Stimulated activated CD4-positive, alpha-beta T cell treated with anti-CD3 and anti-CD28 coated beads, Interleukin-4, amount 100 ng/mL, for 4 hours (primary cell): Measurements from ENCODE around the gene TTLL9.
"Not testable (repeated sequence)": the region's sequence is repeated elsewhere in the genome, so short reads cannot be mapped to it uniquely, and the experiment has no call there.

Experiments used
- DNase-seq, 2 experiments: peaks; one replicate each; pipeline ENCODE4 v3.0.0-alpha.2; 2020

Gene TTLL9, protein sequence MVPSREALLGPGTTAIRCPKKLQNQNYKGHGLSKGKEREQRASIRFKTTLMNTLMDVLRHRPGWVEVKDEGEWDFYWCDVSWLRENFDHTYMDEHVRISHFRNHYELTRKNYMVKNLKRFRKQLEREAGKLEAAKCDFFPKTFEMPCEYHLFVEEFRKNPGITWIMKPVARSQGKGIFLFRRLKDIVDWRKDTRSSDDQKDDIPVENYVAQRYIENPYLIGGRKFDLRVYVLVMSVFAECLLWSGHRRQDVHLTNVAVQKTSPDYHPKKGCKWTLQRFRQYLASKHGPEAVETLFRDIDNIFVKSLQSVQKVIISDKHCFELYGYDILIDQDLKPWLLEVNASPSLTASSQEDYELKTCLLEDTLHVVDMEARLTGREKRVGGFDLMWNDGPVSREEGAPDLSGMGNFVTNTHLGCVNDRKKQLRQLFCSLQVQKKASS

DNA sequence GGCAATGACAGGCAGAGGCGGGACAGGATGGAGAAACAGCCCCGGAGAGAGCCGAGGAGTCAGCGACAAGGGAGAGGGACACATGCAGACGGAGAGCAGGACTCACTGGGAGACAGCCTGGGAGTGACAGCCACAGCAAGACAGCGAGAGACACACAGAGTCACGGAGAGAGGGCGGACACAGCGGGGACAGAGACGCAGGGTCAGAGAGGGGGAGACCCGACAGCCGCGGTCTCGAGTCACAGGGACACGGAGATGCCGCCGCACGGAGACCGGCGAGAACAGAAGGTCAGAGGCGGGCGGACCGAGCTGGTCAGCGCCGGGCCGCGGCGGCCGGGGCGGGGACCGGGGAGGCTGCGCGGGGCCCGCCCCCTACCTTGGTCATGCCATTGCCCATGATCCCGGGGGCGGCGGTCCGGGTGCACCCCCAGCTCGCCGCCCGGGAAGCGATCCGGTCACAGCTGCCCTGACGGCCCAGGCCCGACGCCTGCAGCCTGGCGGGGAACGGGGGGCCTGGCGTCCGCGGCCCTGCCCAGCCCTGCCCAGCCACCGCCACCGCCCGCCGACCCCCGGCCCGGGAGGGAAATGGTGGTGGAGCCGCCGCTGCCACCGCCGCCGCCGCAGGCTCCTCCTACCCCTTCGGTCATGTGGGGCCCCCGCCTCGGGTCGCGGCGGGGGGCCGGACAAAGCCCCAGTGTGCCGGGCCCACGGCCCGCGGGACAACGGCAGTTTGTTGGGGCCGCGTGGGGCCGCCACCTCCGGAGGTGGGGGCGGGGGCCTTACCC lies at the start of gene TTLL9, which contains the start of gene DUSP15:
TTLL9 (plus strand) TSS at position 693 of the 784 bp plus-strand sequence. CDS start 493 bp downstream, outside the sequence.
DUSP15 (minus strand) TSS at position 586 of the 784 bp plus-strand sequence; CDS start at position 396, 190 bp downstream.
- DNase-seq, result no peak

DNA sequence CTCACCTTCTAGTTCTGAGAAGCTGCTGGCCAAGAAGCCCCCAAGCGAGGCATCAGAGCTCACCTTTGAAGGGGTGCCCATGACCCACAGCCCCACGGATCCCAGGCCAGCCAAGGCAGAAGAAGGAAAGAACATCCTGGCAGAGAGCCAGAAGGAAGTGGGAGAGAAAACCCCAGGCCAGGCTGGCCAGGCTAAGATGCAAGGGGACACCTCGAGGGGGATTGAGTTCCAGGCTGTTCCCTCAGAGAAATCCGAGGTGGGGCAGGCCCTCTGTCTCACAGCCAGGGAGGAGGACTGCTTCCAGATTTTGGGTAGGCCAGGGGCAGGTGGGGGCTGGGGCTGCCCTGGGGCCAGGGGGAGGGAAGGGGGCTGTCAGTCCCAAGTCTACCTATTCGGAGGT lies 49.0 kb upstream of the TTLL9 start:
- no peak for DNase-seq

- DNase-seq, result peak; percentile 56 to 77
Observed at GRCh38 chr20:31822421-31823330, 47.8 kb upstream of the TTLL9 start.

DNA sequence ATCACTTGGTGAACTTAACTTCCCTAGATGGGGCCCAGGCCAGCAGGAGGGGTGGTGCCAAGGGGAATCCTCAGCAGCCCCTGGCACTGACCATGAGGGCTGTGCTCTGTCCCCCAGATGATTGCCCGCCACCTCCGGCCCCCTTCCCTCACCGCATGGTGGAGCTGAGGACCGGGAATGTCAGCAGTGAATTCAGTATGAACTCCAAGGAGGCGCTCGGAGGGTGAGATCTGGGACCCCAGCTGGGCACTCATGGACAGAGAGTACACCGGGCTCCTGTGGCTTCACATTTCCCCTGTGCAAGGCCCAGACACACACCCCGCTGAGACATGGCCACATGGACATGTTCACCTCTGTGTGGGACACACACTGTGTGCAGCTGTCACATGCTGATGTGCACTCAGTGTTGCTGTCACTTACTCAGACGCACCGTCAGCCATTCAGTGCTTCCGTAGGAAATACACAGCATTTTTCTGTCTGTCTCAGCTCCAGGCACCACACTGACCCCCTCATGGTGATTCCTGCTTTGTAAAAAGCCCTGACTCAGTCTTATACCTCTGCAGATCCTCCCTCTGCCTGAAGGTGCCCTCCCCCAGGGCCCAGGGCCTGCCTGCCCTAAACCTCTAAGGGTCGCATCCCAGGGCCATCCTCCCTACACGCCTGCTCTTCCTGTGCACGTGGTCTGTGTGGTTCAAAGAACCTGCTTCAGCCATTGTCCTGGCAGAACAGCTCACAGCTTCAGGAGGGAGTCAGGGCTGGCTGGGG lies 46.9 kb upstream of the TTLL9 start:
- DNase-seq, result no peak

DNA sequence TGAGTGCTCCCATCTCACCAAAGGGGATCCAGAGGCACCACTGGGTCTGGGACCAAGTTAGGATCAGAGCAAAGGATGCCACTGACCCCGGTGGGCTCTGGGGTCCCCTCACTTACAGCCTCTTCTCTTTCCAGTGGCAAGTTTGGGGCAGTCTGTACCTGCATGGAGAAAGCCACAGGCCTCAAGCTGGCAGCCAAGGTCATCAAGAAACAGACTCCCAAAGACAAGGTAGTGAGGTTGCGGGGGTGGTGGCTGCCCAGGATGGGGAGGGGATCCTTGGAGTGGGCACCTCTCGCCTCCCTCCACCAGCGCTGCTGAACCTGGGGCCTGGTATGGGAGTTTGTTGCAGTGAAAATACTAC lies 46.3 kb upstream of the TTLL9 start:
- DNase-seq, result no peak

DNA sequence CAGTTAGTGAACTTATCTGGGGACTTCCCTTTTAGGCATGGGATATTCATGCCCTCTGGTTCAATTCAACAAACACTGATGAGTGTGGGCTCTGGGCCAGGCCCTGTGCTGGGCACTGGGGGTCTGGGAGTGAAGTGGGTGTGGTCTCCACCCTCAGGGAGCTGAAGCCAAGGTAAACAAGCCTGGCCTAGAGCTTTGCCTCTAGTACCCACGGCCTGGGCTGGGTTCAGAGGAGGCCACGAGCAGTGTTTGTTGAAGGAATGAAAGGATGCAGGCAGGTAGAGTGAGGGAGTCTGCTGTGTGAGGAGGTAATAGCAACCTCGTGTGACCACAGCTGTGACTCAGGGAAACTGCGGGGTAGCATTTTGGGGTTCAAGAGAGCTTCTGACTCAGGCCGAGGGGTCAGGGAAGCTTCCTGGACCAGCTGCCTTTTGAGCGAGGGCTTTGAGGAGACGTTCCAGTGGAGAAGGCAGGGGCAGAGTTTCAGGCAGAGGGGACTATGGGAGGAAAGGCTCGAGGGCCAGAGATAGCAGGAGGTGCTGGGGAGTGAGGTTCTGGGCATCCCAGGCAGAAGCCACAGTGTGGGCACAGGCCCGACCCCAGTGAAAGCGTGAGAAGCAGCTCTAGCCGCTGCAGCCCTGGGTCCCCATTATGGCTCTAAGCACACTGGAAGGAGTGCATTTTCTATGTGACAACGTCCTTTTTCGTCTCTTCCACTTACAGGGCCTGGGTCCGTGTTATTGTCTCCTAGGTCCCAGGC lies 45.7 kb upstream of the TTLL9 start:
- no peak for DNase-seq

DNA sequence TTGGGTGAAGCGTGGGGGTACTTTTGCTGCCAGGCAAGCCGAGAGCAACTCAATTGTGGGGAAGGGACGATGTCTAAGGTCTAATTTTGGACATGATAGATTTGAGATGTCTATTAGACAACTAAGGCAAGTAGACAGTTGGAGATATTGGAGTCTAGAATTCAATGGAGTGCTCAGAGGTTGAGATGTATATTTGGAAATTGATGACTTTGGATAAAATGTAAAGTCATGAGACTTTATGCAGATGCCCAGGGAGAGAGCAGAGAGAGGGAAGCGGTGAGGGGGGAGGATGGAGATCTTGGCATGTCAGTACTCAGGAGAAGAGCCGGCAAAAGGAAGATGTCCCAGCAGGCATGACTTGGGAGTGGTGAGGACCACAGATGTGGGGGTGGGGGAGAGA lies 44.4 kb upstream of the TTLL9 start:
- DNase-seq, result no peak

GRCh38 chr20:31827059-31827458 lies 43.4 kb upstream of the TTLL9 start:
- no peak for DNase-seq

DNA sequence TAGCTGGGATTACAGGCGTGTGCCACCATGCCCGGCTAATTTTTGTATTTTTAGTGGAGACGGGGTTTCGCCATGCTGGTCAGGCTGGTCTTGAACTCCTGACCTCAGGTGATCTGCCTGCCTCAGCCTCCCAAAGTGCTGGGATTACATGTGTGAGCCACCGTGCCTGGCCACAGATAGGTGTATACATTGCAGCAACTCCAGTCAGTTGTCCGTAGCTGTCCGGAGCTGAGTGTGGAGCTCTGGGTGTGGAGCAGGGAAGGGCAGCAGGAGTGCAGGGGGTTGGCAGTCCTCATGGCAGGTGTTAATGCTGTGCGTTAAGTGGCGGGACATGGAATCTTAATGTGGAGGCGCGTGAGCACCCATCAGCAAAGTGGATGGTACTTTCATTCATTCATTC lies 42.4 kb upstream of the TTLL9 start:
- DNase-seq, result not testable (repeated sequence)

DNA sequence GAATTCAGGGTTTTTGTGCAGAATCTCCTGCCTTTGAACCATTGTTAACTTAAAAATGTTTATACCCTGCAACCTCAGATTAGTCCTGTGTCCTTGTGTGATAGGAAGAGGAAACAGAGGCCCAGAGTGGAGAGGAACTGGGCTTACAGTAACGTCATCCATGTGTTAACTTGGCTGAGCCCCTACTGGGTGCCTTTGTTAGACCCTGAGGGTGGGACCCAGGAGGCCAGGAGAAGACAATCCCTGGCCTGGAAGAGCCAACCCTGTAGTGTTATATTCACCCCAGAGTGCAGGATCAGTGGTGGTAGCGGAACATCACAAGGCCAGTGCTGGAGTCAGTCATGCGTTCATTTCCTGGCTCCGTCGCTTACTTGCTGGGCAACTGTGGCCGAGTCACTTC lies 40.7 kb upstream of the TTLL9 start:
- no peak for DNase-seq

- DNase-seq, result no peak
Observed at GRCh38 chr20:31830406-31830981, 39.9 kb upstream of the TTLL9 start.

DNA sequence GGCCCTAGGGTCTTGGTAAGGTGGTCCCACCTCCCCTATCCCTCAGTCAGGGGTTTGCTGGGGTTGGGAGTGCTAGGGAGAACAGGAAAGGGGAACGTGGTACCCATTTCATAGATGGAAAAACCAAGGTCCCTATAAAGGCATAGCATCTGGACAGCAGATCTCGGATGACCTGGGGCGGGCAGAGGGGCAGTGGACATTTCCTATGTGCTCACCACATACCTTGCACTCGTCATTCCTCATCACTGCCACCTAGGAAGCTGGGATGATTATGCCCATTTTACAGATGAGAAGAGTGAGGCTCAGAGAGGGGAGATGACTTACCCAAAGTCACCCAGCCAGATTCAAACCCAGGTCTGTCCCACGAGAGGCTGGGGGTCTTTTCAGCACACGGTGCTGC lies 39.2 kb upstream of the TTLL9 start:
- no peak for DNase-seq

- no peak for DNase-seq
Observed at GRCh38 chr20:31831771-31832306, 38.6 kb upstream of the TTLL9 start.

- peak; percentile 29 to 59 for DNase-seq
Observed at GRCh38 chr20:31833130-31833930, 37.1 kb upstream of the TTLL9 start.

DNA sequence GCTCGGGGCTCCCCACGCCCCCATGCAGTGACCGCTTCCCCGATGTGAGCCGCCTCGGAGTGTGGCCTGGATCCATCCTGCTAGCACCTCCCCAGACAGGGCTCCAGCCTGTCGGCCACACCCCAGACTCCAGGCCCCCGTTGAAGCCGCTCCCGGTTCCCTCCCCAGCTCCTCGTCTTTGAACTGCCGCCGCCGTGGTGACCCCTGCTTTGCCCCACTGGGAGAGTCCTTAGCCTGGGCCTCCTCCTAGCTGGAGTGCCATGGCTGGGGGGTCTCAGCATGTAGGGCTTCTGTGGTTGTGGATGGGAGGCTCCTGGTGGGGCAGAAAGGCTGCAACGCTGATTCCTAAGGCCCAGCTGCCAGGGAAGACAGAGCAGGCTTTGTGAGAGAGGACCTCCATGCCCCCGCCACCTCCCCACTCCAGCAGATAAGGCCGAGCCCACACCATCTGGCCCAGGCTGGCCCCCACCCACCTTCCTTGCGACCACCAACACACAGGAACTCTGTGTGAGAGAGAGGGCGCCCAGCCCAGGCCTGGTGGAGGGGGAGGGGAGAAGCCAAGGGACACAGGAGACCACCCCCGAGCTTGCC lies 36.4 kb upstream of the TTLL9 start:
- DNase-seq, result no peak

- no peak for DNase-seq
Observed at GRCh38 chr20:31835554-31835953, 34.9 kb upstream of the TTLL9 start.

DNA sequence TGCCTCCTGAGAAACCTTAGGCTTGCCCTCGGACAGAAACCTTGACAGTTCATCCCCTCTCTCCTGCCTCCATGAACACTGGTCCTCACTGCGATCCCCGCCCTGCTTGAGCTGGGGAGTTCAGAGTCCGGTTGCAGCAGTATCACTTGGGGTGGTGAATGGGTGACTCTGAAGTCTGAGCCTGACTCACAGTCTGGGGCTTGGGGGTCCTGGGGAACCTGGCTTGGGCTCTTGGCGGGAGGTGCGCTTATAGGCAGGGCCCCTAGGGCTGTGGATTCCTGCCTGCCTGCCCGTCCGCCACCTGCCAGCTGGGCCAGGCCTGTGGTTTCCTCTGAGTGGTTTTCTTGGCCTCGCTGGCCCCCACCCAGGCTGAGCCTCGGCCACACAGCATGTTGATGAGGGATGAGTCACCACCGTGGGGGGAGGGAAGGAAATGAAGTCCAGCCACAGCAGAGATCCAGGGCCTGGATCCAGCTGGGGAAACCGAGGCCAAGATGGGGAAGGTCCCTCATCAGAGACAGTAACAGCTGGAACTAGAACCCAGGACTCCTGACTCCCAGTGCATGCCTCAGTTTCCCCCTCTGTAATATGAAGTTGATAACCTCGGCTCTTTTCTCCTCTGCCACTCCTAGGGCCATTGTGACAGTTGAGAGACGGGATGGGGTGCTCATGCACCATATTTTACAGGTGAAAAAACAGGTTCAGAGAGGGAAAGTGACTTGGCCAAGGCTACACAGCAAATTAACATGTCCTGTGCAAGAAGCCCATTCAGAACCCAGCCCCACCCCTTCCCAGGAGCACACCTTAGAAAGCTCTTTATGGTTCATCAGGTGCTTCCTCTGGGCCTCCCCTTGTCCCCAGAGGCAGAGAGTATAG lies 34.2 kb upstream of the TTLL9 start:
- no peak for DNase-seq
